Activated CD4-positive, alpha-beta T cell treated with anti-CD3 and anti-CD28 coated beads, Interleukin-2, amount 10 ng/mL, durations not matched to agents 7 days and 5 days (primary cell): ENCODE results near the gene BCL11A. TPM values are rescaled to one million over a fixed set of nuclear protein-coding genes. Genes with fewer than 3 reads are reported as not detected.

Source experiments
- CTCF ChIA-PET: fragments of 350-600 bp; sonication (Branson Sonifier 250); formaldehyde crosslinking; loops from one replicate; lab custom pipeline; 2021; ENCODE audit warnings: antibody characterized with exemption; lab: Charles Lee
- POLR2A ChIA-PET: fragments of 350-600 bp; sonication (Branson Sonifier 250); formaldehyde crosslinking; loops from one replicate; lab custom pipeline; 2021; ENCODE audit warnings: antibody characterized with exemption; lab: Charles Lee
- DNase-seq: peaks from one replicate; pipeline ENCODE4 v3.0.0-alpha.2; 2020
- H3K27ac Mint-ChIP-seq: one replicate; pipeline ENCODE4 v1.8.0; 2021; ENCODE audit warnings: mild to moderate bottlenecking, moderate library complexity, mixed read lengths
- H3K27me3 Mint-ChIP-seq: one replicate; pipeline ENCODE4 v1.8.0; 2021; ENCODE audit warnings: mixed read lengths
- H3K36me3 Mint-ChIP-seq: one replicate; pipeline ENCODE4 v1.8.0; 2021; ENCODE audit warnings: low read depth, mixed read lengths
- H3K4me1 Mint-ChIP-seq: one replicate; pipeline ENCODE4 v1.8.0; 2021; ENCODE audit warnings: mixed read lengths
- H3K4me3 Mint-ChIP-seq: one replicate; pipeline ENCODE4 v1.8.0; 2021; ENCODE audit warnings: mild to moderate bottlenecking, moderate library complexity, mixed read lengths
- H3K9me3 Mint-ChIP-seq: one replicate; pipeline ENCODE4 v1.8.0; 2021; ENCODE audit warnings: mixed read lengths
- total RNA-seq, 2 experiments: library from RNA; stranded (reverse); gene quantifications; one replicate each; pipeline ENCODE4 v1.2.3, GENCODE V29; 2021

The BCL11A gene
- under 1 TPM; 0.04 to 0.30 TPM for total RNA-seq

DNA sequence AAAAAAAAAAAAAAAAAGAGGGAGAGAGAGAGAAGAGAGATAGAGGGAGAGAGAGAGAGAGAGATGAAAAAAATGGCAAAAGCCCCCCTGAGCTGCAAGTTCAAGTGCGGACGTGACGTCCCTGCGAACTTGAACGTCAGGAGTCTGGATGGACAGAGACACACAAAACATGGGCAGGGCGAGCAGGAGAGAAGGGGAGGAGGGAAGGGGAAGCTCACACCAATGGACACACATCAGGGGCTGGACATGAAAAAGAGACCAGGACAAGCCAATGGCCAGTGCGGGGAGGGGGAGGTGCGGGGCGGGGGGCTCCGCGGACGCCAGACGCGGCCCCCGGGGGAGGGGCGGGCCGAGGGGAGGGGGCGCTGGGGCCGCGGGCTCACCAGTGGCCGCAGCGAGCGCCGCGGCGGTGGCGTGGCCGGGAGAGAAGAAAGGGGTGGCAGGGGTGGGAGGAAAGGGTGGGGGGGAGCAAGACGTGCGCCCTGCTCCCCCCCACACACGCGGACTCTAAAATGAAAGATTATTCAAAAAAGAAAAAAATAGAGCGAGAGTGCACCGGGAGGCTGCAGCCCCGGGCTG is at the start of gene BCL11A:
Gene BCL11A (minus strand): TSS at position 160 of the 579 bp plus-strand sequence. CDS start 384 bp downstream, outside the sequence.
- peaks cover 75% of the 10 kb centered on the region for H3K27me3 Mint-ChIP-seq
- ChIA-PET POLR2A (no interaction called here), CTCF (no interaction called here)
- H3K4me3 Mint-ChIP-seq = peak within 1 kb of the TSS; percentile 77
- H3K36me3 Mint-ChIP-seq = no peaks in the 10 kb centered on the region
- no peak for DNase-seq
- H3K4me1 Mint-ChIP-seq = peaks cover 51% of the 10 kb centered on the region
- H3K9me3 Mint-ChIP-seq = no peaks in the 10 kb centered on the region
- no peak within 1 kb of the TSS for H3K27ac Mint-ChIP-seq

GRCh38 chr2:60602828-60603532 is 49.5 kb upstream of the BCL11A start:
- no peak overlapping the region for H3K4me3 Mint-ChIP-seq
- no peaks in the 10 kb centered on the region for H3K27me3 Mint-ChIP-seq
- DNase-seq = no peak
- H3K9me3 Mint-ChIP-seq = no peaks in the 10 kb centered on the region
- CTCF ChIA-PET = no interaction called here
- POLR2A ChIA-PET = no interaction called here
- no peaks in the 10 kb centered on the region for H3K36me3 Mint-ChIP-seq
- no peaks in the 10 kb centered on the region for H3K4me1 Mint-ChIP-seq
- H3K27ac Mint-ChIP-seq = no peak overlapping the region

- ChIA-PET CTCF (no interaction called here), POLR2A (no interaction called here)
- no peak overlapping the region for H3K4me3 Mint-ChIP-seq
- no peaks in the 10 kb centered on the region for H3K9me3 Mint-ChIP-seq
- no peaks in the 10 kb centered on the region for H3K4me1 Mint-ChIP-seq
- no peaks in the 10 kb centered on the region for H3K27me3 Mint-ChIP-seq
- H3K27ac Mint-ChIP-seq = no peak overlapping the region
- no peak for DNase-seq
- no peaks in the 10 kb centered on the region for H3K36me3 Mint-ChIP-seq
Measured at GRCh38 chr2:60602388-60602787, 48.9 kb upstream of the BCL11A start.

DNA sequence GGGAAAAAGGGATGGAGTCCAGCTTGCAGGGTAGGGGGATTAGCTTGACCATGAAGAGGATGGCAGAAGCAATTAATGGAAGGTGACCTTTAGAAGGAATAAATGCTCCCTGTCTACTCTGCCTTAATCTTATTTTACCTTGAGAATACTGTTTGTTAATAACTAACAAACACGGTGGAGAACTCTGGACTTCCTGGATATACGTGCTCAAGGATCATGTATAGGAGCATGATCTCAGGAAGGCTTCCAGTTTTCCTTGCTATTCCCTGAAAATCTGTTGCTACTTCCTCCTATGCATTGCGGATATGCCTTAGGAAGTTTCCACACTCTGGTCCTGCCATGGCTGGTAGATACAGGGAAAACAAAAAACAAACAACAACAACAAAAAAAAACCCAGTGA is 44.8 kb upstream of the BCL11A start:
- H3K36me3 Mint-ChIP-seq = no peaks in the 10 kb centered on the region
- no peaks in the 10 kb centered on the region for H3K4me1 Mint-ChIP-seq
- POLR2A ChIA-PET = no interaction called here
- no peak overlapping the region for H3K4me3 Mint-ChIP-seq
- H3K9me3 Mint-ChIP-seq = no peaks in the 10 kb centered on the region
- DNase-seq = no peak
- H3K27me3 Mint-ChIP-seq = peaks cover 9% of the 10 kb centered on the region
- no peak overlapping the region for H3K27ac Mint-ChIP-seq
- CTCF ChIA-PET = no interaction called here

- Mint-ChIP-seq H3K4me1 (no peaks in the 10 kb centered on the region), H3K9me3 (no peaks in the 10 kb centered on the region), H3K27me3 (peaks cover 16% of the 10 kb centered on the region), H3K36me3 (no peaks in the 10 kb centered on the region), H3K4me3 (no peak overlapping the region), H3K27ac (no peak overlapping the region)
- POLR2A ChIA-PET = no interaction called here
- DNase-seq = no peak
- CTCF ChIA-PET = no interaction called here
Measured at GRCh38 chr2:60597346-60597745, 43.9 kb upstream of the BCL11A start.

- DNase-seq = no peak
- H3K36me3 Mint-ChIP-seq = no peaks in the 10 kb centered on the region
- H3K27ac Mint-ChIP-seq = no peak overlapping the region
- ChIA-PET POLR2A (no interaction called here), CTCF (no interaction called here)
- H3K4me3 Mint-ChIP-seq = no peak overlapping the region
- no peaks in the 10 kb centered on the region for H3K9me3 Mint-ChIP-seq
- H3K27me3 Mint-ChIP-seq = peaks cover 16% of the 10 kb centered on the region
- H3K4me1 Mint-ChIP-seq = no peaks in the 10 kb centered on the region
Measured at GRCh38 chr2:60596411-60596810, 43.0 kb upstream of the BCL11A start.

DNA sequence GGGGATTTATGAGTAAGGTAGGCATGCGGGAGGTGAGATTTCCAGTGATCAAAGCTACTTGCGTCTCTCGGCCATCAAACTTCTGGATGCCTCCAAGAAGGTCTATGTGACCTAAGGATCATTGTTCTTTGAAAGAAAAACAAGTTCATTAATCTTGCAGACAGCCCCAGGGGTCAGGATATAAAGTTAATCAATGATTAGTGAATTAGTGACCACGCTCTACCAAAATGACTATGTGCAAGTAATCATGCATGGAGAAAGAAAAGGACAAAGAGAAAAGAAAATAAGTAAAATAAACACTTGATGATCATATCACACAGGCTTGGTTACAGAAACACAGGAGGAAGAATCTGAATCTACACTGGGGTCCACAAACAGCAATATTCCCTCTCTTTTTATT is 42.5 kb upstream of the BCL11A start:
- H3K4me1 Mint-ChIP-seq = no peaks in the 10 kb centered on the region
- H3K36me3 Mint-ChIP-seq = no peaks in the 10 kb centered on the region
- POLR2A ChIA-PET = no interaction called here
- peaks cover 21% of the 10 kb centered on the region for H3K27me3 Mint-ChIP-seq
- H3K4me3 Mint-ChIP-seq = no peak overlapping the region
- no peaks in the 10 kb centered on the region for H3K9me3 Mint-ChIP-seq
- no peak for DNase-seq
- CTCF ChIA-PET = no interaction called here
- no peak overlapping the region for H3K27ac Mint-ChIP-seq

DNA sequence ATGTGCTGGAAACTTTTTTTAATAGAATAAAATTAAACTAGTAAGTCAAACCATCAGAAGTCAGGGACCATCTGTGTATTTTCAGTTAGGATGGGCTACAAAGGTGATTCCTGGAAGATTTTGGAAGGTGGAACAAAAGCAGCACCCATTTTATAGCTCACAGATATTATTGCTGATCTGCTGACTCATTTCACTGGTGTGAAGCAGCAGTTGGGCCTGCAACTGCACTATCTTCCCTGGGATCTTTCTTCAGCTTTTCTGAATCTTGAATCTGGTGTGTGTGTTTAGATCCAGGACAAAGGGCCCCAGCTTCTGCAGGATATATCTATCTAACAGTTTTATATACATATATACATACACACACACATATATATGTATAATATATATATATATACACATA is 35.6 kb upstream of the BCL11A start:
- Mint-ChIP-seq H3K36me3 (no peaks in the 10 kb centered on the region), H3K4me1 (no peaks in the 10 kb centered on the region), H3K4me3 (no peak overlapping the region), H3K27me3 (peaks cover 36% of the 10 kb centered on the region), H3K9me3 (no peaks in the 10 kb centered on the region), H3K27ac (no peak overlapping the region)
- CTCF ChIA-PET = no interaction called here
- no peak for DNase-seq
- POLR2A ChIA-PET = no interaction called here

- Mint-ChIP-seq H3K27ac (no peak overlapping the region), H3K9me3 (no peaks in the 10 kb centered on the region), H3K4me3 (no peak overlapping the region), H3K27me3 (peaks cover 34% of the 10 kb centered on the region), H3K36me3 (no peaks in the 10 kb centered on the region), H3K4me1 (no peaks in the 10 kb centered on the region)
- CTCF ChIA-PET = no interaction called here
- DNase-seq = no peak
- POLR2A ChIA-PET = no interaction called here
Measured at GRCh38 chr2:60586081-60586480, 32.6 kb upstream of the BCL11A start.

- peaks cover 33% of the 10 kb centered on the region for H3K27me3 Mint-ChIP-seq
- ChIA-PET CTCF (no interaction called here), POLR2A (no interaction called here)
- DNase-seq = no peak
- H3K27ac Mint-ChIP-seq = no peak overlapping the region
- no peaks in the 10 kb centered on the region for H3K4me1 Mint-ChIP-seq
- no peaks in the 10 kb centered on the region for H3K9me3 Mint-ChIP-seq
- no peak overlapping the region for H3K4me3 Mint-ChIP-seq
- no peaks in the 10 kb centered on the region for H3K36me3 Mint-ChIP-seq
Measured at GRCh38 chr2:60585276-60585675, 31.8 kb upstream of the BCL11A start.

GRCh38 chr2:60583604-60584003 is 30.1 kb upstream of the BCL11A start:
- Mint-ChIP-seq H3K4me3 (no peak overlapping the region), H3K27me3 (peaks cover 40% of the 10 kb centered on the region), H3K27ac (no peak overlapping the region), H3K4me1 (no peaks in the 10 kb centered on the region), H3K36me3 (no peaks in the 10 kb centered on the region), H3K9me3 (no peaks in the 10 kb centered on the region)
- ChIA-PET POLR2A (no interaction called here), CTCF (no interaction called here)
- DNase-seq = no peak

GRCh38 chr2:60581433-60582282 is 28.2 kb upstream of the BCL11A start:
- Mint-ChIP-seq H3K4me1 (no peaks in the 10 kb centered on the region), H3K9me3 (no peaks in the 10 kb centered on the region), H3K27ac (no peak overlapping the region), H3K27me3 (peaks cover 38% of the 10 kb centered on the region), H3K4me3 (no peak overlapping the region), H3K36me3 (no peaks in the 10 kb centered on the region)
- ChIA-PET CTCF (interaction anchor here (0.6 to 1.5 kb wide), 16 partner anchors 9 to 121 kb away, joined by 3 to 6 read pairs (median 4); no protein-coding TSS in a partner anchor), POLR2A (no interaction called here)
- DNase-seq = peak; percentile 62

- CTCF ChIA-PET = interaction anchor here (0.9 kb wide), 1 partner anchor 8 kb away, joined by 3 read pairs; no protein-coding TSS in a partner anchor
Measured at GRCh38 chr2:60577682-60578283, 24.3 kb upstream of the BCL11A start.

More at GRCh38 chr2:60577682-60578283, 24.3 kb upstream of the BCL11A start:
- no peak for DNase-seq
- Mint-ChIP-seq H3K4me3 (no peak overlapping the region), H3K27ac (no peak overlapping the region), H3K36me3 (no peaks in the 10 kb centered on the region), H3K9me3 (no peaks in the 10 kb centered on the region), H3K4me1 (no peaks in the 10 kb centered on the region), H3K27me3 (peaks cover 49% of the 10 kb centered on the region)
- POLR2A ChIA-PET = no interaction called here
